A549 (cell line): ENCODE data around the gene PCDHA5. TPM values are rescaled to one million over a fixed set of nuclear protein-coding genes. Genes with fewer than 3 reads are reported as not detected.

Source experiments
- ATAC-seq, 2 experiments: fragments of 200-7000 bp in 1 of 2; fragments of >200 bp in 1 of 2; cut with Nextera tagmentation in 1 of 2; cut with Tn5 transposase in 1 of 2; 3 replicates each; pipeline versions ENCODE4 v1.8.0 to v1.9.1; 2018 to 2020; ENCODE audit warnings: mild to moderate bottlenecking in 1 of 2, moderate library complexity in 1 of 2
- CTCF ChIA-PET: fragments of 300-600 bp; sonication (Branson Sonifier 250); formaldehyde crosslinking; extraction: SDS; loops from one replicate; lab custom pipeline; 2021; ENCODE audit warnings: antibody characterized with exemption, inconsistent platforms; lab: Yijun Ruan, JAX
- POLR2A ChIA-PET: fragments of 350-600 bp; formaldehyde crosslinking; extraction: SDS; loops from one replicate; lab custom pipeline; 2021; ENCODE audit warnings: antibody characterized with exemption, inconsistent platforms; lab: Yijun Ruan, JAX
- DNase-seq, 2 experiments: peaks; one replicate each; pipeline versions ENCODE4 v3.0.0 to v3.0.0-alpha.2; 2011 to 2016; ENCODE audit warnings: low read depth in 1 of 2, low spot score in 1 of 2
- FAIRE-seq: peaks from 2 replicates; lab custom pipeline; 2011; peaks lifted over from hg19 to GRCh38; lab: Jason Lieb, UNC
- H3K27ac ChIP-seq, 2 experiments: fragments of >200 bp; sonication (Bioruptor Twin); formaldehyde crosslinking; 3 replicates each; pipeline ENCODE4 v1.5.1; 2016 to 2017
- H3K4me1 ChIP-seq: fragments of >200 bp; sonication (Bioruptor Twin); formaldehyde crosslinking; 3 replicates; pipeline ENCODE4 v1.6.1; 2016
- H3K4me2 ChIP-seq: fragments of >200 bp; sonication (Bioruptor Twin); formaldehyde crosslinking; 3 replicates; pipeline ENCODE4 v1.6.1; 2016
- H3K4me3 ChIP-seq: fragments of >200 bp; sonication (Bioruptor Twin); formaldehyde crosslinking; 3 replicates; pipeline ENCODE4 v1.5.1; 2016
- H3K9me3 ChIP-seq: fragments of >200 bp; sonication (Bioruptor Twin); formaldehyde crosslinking; 3 replicates; pipeline ENCODE4 v1.6.1; 2016
- BHLHE40 ChIP-seq: IDR thresholded peaks from 2 replicates; pipeline ENCODE4 v1.6.1; 2012; ENCODE audit warnings: low read depth, low read length, inconsistent platforms
- CHD2 ChIP-seq: fragments of 150-350 bp; IDR thresholded peaks from 2 replicates; pipeline ENCODE4 v1.6.1; 2014; ENCODE audit warnings: low read length; ENCODE audit not compliant: partially characterized antibody
- CTCF ChIP-seq: fragments of >200 bp; sonication (Bioruptor Twin); formaldehyde crosslinking; IDR thresholded peaks from 3 replicates; pipeline ENCODE4 v1.5.1; 2016
- E2F6 ChIP-seq: IDR thresholded peaks from 2 replicates; pipeline ENCODE4 v1.6.1; 2012; ENCODE audit warnings: low read depth, borderline replicate concordance
- EHF ChIP-seq: fragments of 250-450 bp; sonication (Bioruptor Pico); IDR thresholded peaks from 2 replicates; pipeline ENCODE4 v1.5.0; 2020; ENCODE audit warnings: mild to moderate bottlenecking
- ELK1 ChIP-seq: fragments of 150-350 bp; IDR thresholded peaks from 2 replicates; pipeline ENCODE4 v1.6.1; 2014; ENCODE audit warnings: low read depth, mild to moderate bottlenecking, low read length
- EP300 ChIP-seq, 2 experiments: fragments of >200 bp; sonication (Bioruptor Twin); formaldehyde crosslinking; IDR thresholded peaks; 2 replicates in 1 of 2; 3 replicates in 1 of 2; pipeline ENCODE4 v1.6.1; 2016 to 2017
- ESRRA ChIP-seq: fragments of 150-350 bp; IDR thresholded peaks from 2 replicates; pipeline ENCODE4 v1.6.1; 2014; ENCODE audit warnings: mild to moderate bottlenecking, low read length, borderline replicate concordance
- FOXS1 ChIP-seq: fragments of 250-450 bp; sonication (Bioruptor Pico); IDR thresholded peaks from 2 replicates; pipeline ENCODE4 v1.5.0; 2020; ENCODE audit warnings: mild to moderate bottlenecking, moderate library complexity
- GATA3 ChIP-seq: IDR thresholded peaks from 2 replicates; pipeline ENCODE4 v1.6.1; 2012; ENCODE audit warnings: borderline replicate concordance
- HEYL ChIP-seq: fragments of 250-450 bp; sonication (Bioruptor Pico); IDR thresholded peaks from 2 replicates; pipeline ENCODE4 v1.8.0; 2021; ENCODE audit warnings: mild to moderate bottlenecking, moderate library complexity
- HMGXB4 ChIP-seq: fragments of 250-450 bp; sonication (Bioruptor Pico); IDR thresholded peaks from 2 replicates; pipeline ENCODE4 v1.5.0; 2021; ENCODE audit warnings: mild to moderate bottlenecking, moderate library complexity, borderline replicate concordance
- HOXB5 ChIP-seq: fragments of 250-450 bp; sonication (Bioruptor Pico); IDR thresholded peaks from 2 replicates; pipeline ENCODE4 v1.5.0; 2020; ENCODE audit warnings: mild to moderate bottlenecking, moderate library complexity
- JUNB ChIP-seq: fragments of >200 bp; sonication (Bioruptor Twin); formaldehyde crosslinking; IDR thresholded peaks from 2 replicates; pipeline ENCODE4 v1.6.1; 2016
- KDM5A ChIP-seq: fragments of 200-600 bp; sonication (generic); IDR thresholded peaks from 2 replicates; pipeline ENCODE4 v1.6.1; 2016; ENCODE audit warnings: antibody characterized with exemption, mild to moderate bottlenecking
- MAX ChIP-seq: IDR thresholded peaks from 2 replicates; pipeline ENCODE4 v1.6.1; 2012
- MAZ ChIP-seq: fragments of 150-350 bp; IDR thresholded peaks from 2 replicates; pipeline ENCODE4 v1.6.1; 2014; ENCODE audit warnings: antibody characterized with exemption, low read depth, low read length, borderline replicate concordance
- PHF8 ChIP-seq: fragments of 200-600 bp; sonication (generic); IDR thresholded peaks from 2 replicates; pipeline ENCODE4 v1.6.1; 2016; ENCODE audit warnings: low read depth, mild to moderate bottlenecking, antibody characterized with exemption, moderate library complexity, borderline replicate concordance
- POLR2A ChIP-seq: IDR thresholded peaks from 2 replicates; pipeline ENCODE4 v1.6.1; 2012; ENCODE audit warnings: mild to moderate bottlenecking, low read length
- RAD21 ChIP-seq, 2 experiments: fragments of >200 bp in 1 of 2; sonication (Bioruptor Twin) in 1 of 2; formaldehyde crosslinking in 1 of 2; IDR thresholded peaks in 1 of 2; conservative IDR thresholded peaks in 1 of 2; 2 replicates in 1 of 2; 3 replicates in 1 of 2; pipeline ENCODE4 v1.6.1; 2012 to 2018; ENCODE audit warnings: inconsistent platforms in 1 of 2
- RARB ChIP-seq: fragments of 250-450 bp; sonication (Bioruptor Pico); IDR thresholded peaks from 2 replicates; pipeline ENCODE4 v1.8.0; 2021; ENCODE audit warnings: mild to moderate bottlenecking, moderate library complexity
- REST ChIP-seq: fragments of 200-600 bp; sonication (generic); IDR thresholded peaks from 2 replicates; pipeline ENCODE4 v1.6.1; 2016; ENCODE audit warnings: antibody characterized with exemption, mild to moderate bottlenecking, moderate library complexity
- SMC3 ChIP-seq: fragments of >200 bp; sonication (Bioruptor Twin); formaldehyde crosslinking; IDR thresholded peaks from 3 replicates; pipeline ENCODE4 v1.6.1; 2018; ENCODE audit warnings: inconsistent platforms
- SREBF2 ChIP-seq: fragments of 450-650 bp; IDR thresholded peaks from 2 replicates; pipeline ENCODE4 v1.6.1; 2014; ENCODE audit warnings: mild to moderate bottlenecking, moderate library complexity
- TFCP2L1 ChIP-seq: fragments of 250-450 bp; sonication (Bioruptor Pico); IDR thresholded peaks from 2 replicates; pipeline ENCODE4 v1.5.0; 2021; ENCODE audit warnings: mild to moderate bottlenecking
- USF2 ChIP-seq: fragments of 450-650 bp; IDR thresholded peaks from 2 replicates; pipeline ENCODE4 v1.6.1; 2014; ENCODE audit warnings: antibody characterized with exemption
- ZC3H11A ChIP-seq: fragments of 450-650 bp; IDR thresholded peaks from 2 replicates; pipeline ENCODE4 v1.6.1; 2014; ENCODE audit warnings: antibody characterized with exemption, mild to moderate bottlenecking
- ZNF302 ChIP-seq: fragments of 250-450 bp; sonication (Bioruptor Pico); IDR thresholded peaks from 2 replicates; pipeline ENCODE4 v1.9.0; 2021; ENCODE audit warnings: inconsistent platforms, mild to moderate bottlenecking, moderate library complexity
- ZSCAN20 ChIP-seq: fragments of 250-450 bp; sonication (Bioruptor Pico); IDR thresholded peaks from 2 replicates; pipeline ENCODE4 v1.8.0; 2022; ENCODE audit warnings: mild to moderate bottlenecking, moderate library complexity
- WGBS: methylation state at CpG from one replicate; pipeline ENCODE4 v1.1.6; 2017; ENCODE audit errors: missing lambda C conversion rate; 5-methylcytosine and 5-hydroxymethylcytosine counted together
- polyA plus RNA-seq, 4 experiments: library from polyadenylated mRNA; depleted of rRNA in 3 of 4; stranded (reverse); fragments of >200 nt; fragmentation: RNase III in 1 of 4; extraction: RNeasy Plus Mini Kit Qiagen cat#74134 plus additional on column Dnase treatment in 1 of 4; gene quantifications; 2 replicates in 3 of 4; 3 replicates in 1 of 4; pipeline ENCODE4 v1.2.3, GENCODE V29; 2011 to 2017

PCDHA5 gene
- polyA plus RNA-seq, 2 of the 4 experiments (the other 2 are of a cell fraction), result 0.32 to 0.84 TPM

- TF ChIP-seq PHF8, result no peak
- no peak for TF ChIP-seq REST
- no peak for TF ChIP-seq ZSCAN20
- TF ChIP-seq ZC3H11A, result no peak
- TF ChIP-seq ESRRA, result no peak
- TF ChIP-seq KDM5A, result no peak
These were observed 24.7 kb upstream of the PCDHA5 start (continued) for GRCh38 chr5:140796718-140797095.

- peak; percentile 80 to 89; a peak in 5 of 6 replicates for ATAC-seq
- WGBS, result 29% methylated on average over 27 of the region's 29 CpGs
- Histone ChIP-seq H3K27ac (peak within 1 kb of the TSS; percentile 29 to 74; a peak in 5 of 6 replicates), H3K4me1 (no peaks in the 10 kb centered on the region), H3K9me3 (peaks cover 32% of the 10 kb centered on the region), H3K4me3 (peak within 1 kb of the TSS; percentile 49), H3K4me2 (peak within 1 kb of the TSS; percentile 66)
- ChIA-PET POLR2A (no interaction called here), CTCF (interaction anchor here (0.6 to 3.1 kb wide), 10 partner anchors 14 to 268 kb away, joined by 3 to 16 read pairs (median 4); partner anchors contain the start of genes PCDHA12 and PCDHA5)
- FAIRE-seq, result peak; percentile 68
- DNase-seq, result peak; percentile 22 to 74
- no peak for TF ChIP-seq CHD2
- TF ChIP-seq USF2, result no peak
- TF ChIP-seq SREBF2, result no peak
- TF ChIP-seq HEYL (CRISPR knock-in tag), result no peak
- TF ChIP-seq EP300 (IDR thresholded peaks at IDR 0.05), result no peak
- no peak for TF ChIP-seq BHLHE40
- TF ChIP-seq ELK1, result no peak
- TF ChIP-seq RARB, result no peak
- no peak for TF ChIP-seq SMC3
- TF ChIP-seq ZSCAN20, result no peak
- no peak for TF ChIP-seq HMGXB4
- no peak for TF ChIP-seq HOXB5 (CRISPR knock-in tag)
- TF ChIP-seq MAZ, result no peak
- TF ChIP-seq RAD21 (conservative IDR thresholded peaks at IDR 0.05 in 1 of 2, IDR thresholded peaks at IDR 0.05 in 1 of 2), result peak; percentile 29 to 32; a peak in 3 of 5 replicates
- no peak for TF ChIP-seq E2F6
- peak; percentile 47; the same call in 1 of the 2 replicates for TF ChIP-seq MAX
- TF ChIP-seq CTCF, result peak; percentile 61
- no peak for TF ChIP-seq TFCP2L1 (CRISPR knock-in tag)
- TF ChIP-seq FOXS1 (CRISPR knock-in tag), result no peak
- TF ChIP-seq JUNB, result no peak
- no peak for TF ChIP-seq POLR2A
- TF ChIP-seq GATA3, result no peak
- TF ChIP-seq EHF (CRISPR knock-in tag), result no peak
- no peak for TF ChIP-seq ZNF302 (CRISPR knock-in tag)
These were observed 20.5 kb upstream of the PCDHA5 start, which contains the start of gene PCDHA3 for GRCh38 chr5:140800816-140801493. TSS of gene PCDHA3 (plus strand) at chr5:140801057.
